NCI-H82 (cell line): ENCODE measurements around the gene WBP1.
"Not testable (repeated sequence)": the region's sequence is repeated elsewhere in the genome, so short reads cannot be mapped to it uniquely, and the experiment has no call there.

Experiments
- DNase-seq: peaks from one replicate; lab custom pipeline; 2025; lab: John Stamatoyannopoulos, UW

The WBP1 gene

DNA sequence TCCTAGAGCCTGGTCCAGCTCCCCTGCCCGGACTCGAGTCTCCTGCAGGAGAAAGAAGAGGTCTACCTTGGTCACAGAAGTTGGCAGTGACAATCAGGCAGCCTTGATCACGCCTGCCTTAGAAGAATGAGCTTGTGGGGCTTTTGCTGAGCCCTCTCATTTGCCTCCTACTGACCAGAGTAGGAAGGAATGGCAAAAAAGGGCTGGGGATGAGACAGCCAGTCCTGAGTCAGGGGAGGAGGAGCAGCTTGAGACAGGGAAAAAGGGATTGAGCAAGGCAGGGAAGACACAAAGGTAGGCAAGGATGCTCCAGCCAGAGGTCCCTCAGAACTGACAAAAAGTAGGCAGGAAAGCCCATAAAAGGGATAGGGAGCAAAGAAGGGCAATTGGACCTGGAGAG, 30.7 kb upstream of the WBP1 start:
- no peak for DNase-seq

DNA sequence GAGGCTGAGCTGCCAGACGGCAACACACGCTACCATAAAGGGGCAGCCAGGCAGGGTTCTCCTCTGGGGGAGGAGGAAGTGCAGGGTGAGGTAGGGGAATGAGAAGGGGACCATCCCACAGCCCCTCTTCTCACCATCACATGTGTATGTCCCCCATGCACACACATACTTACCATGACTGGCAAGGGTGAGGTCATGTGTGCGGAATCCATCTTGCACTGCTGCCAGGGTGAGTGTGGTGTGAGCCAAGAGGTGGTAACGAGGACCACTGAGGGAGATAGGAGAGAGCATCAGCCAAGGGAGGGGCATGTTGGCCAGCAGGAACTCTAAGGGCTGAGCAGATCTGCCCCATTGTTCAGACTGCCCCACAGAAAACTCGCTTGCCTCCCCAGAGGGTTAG, 29.6 kb upstream of the WBP1 start:
- DNase-seq: no peak

DNA sequence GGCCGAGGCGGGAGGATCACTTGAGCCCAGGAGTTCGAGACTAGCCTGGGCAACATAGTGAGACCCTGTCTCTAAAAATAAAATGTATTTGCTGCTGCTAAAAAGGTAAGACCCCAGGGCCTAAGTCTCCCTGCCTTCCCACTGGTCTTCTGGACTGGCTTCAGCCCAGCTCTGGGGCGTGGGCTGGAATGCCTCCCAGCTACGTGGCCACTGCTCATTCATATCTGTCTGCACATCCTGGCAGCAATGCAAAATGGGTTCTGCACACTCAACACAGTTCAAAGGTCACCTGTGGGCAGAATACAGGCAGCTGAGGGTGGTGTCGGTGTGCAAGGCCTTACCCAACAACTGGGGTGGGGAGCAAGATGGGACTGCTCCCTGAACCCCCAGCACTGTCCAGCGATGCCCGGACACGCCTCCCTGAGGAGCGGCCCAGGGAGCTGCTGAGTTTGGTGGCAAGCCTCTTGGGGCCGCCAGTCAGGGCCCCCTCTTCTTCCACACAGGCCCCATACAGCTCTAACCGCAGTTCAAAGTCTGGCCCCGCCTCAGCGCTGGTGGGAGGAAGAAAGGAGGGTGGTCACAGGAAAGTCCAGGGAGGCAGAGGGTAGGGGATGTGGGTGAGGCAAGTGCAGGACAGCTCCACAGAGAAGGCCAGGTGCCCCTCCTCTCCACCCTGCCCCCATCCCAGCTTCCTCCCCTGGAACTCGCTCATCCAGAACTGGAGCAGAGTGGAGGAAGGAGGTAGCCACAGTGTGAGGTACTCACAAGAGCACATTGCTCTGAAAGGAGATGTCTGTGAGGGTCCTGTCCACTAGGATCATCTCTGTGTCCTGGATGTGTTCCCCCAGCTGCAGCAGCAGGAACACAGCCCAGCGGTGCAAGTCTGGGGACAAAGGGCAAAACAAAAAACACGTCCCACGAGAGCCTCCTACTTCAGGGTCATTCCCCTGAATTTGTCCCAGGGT, 28.5 kb upstream of the WBP1 start:
- DNase-seq: no peak

DNA sequence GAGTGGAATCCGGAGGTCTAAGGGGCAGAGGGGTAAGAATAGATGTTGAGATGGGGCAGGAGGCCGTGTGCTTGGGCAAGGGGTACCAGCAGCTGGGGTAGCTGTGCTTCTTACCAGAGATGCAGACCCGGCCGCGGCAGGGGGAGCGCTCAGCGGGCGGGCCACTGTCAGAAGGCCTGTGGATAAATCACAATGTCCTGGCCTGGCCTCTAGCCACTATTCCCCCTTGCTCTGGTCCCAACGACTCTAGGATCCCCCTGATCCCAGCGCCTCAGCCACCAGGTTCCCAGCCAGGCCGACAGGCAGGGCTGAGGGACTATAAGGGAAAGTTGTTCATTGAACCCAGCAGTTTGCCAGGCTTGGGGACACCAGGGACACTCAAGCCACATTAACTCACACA, 27.7 kb upstream of the WBP1 start:
- DNase-seq: no peak

DNA sequence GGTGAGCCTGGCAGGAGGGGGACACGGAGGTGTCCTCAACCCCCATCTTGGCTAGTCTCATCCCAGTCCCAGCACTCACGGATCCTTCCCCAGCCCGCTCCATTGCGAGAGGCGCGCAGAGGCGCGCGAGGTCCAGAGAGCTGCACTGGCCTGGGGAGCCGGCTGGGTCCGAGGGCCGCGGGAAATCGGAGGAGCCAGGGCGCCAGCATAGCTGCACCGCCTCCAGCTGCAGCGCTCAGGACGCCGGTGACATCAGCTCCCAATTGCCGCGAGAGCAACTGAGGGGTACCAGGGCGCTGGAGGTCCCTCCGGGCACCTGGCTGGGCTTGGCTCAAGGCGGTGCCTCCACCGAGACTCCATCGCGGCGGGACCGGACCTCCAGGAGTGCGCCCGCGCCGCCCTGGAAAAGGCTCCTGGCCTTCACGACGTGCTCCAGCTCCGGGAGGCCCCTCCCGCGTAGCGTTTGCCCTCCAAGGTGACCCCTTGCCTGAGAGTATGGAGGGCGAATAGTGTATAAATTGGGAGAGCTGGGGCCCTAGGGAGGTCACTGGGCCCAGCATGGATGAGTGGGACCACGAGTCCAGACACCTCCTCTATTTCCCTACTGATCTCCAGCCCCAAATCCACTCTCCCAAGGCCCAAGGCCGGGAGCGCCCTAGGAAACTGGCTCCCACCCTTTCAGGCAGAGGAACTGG, 22.0 kb upstream of the WBP1 start:
- no peak for DNase-seq

DNA sequence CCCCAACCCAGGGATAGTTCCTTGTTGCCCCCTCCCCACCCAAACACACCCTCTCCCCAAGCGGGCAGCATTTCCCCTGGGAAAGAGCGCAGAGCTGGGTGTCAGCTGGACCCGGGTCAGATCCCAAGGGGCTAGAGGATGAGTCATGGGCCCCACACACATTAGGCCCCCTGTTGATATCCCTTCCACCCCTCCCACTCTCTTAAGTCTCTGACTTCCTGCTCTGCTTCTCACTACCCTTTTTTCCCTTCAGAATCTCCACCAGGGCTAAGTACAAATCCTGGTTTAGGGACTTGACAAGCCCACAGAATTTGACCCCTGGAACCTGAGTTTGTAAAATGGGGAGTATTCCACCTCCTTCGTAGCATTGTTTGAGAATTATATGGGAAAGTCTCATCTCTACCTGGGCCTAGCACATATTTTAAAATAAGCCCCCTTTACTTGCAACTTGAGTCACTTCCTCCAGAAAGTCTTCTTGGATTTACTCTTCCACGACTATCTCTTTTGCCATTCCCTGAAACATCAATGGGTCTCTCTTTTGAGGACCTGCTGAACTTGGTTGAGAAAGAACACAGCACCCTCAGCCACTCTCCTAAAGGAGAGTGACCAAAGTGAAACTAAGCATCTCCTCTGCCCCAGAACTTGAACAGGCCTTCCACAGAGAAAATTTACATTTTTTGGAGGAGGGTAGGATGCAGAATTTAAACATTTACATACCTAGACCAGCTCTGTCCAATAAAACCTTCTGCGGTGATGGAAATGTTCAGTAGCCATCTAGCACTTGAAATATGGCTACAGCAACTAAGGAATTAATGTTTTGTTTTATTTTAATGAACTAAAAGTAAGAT, 21.2 kb upstream of the WBP1 start:
- DNase-seq: no peak

DNA sequence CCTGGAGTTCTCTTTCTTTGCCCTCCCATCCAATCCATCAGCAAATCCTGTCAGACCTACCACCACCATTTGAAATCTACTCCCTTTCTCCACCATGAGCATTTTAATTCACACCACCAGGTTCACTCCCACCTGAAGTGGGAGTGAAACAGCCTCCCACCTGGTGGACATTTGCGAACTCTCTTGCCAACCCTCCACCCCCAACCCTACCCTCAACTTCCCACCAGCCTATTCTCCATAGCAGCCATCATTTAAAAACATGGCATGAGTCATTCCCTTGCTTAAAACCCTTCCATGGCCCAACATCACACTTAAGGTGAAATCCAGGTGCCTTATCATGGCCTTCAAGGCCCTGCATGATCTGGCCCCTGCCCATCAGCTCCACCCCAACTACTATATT, 20.0 kb upstream of the WBP1 start:
- no peak for DNase-seq

DNA sequence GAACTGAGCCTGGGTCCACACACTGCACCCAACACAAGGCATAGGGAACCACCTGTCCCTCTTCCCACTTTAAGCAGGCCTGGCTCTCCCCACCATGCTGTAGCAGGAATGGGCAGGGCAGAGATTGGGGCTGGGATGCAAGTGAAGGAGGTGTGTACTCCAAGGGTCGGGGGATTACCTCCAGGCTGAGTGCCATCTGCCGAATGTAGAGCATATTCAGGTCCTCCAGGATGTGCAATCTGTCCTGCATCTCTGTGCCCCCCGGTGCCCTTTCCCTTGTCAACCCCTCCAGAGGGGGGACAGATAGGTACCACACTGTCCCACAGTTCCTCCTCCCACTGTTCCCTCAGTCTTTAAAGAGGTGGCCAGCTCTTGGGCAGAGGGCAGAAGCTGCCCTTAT, 18.9 kb upstream of the WBP1 start:
- peak; percentile 93 for DNase-seq

DNA sequence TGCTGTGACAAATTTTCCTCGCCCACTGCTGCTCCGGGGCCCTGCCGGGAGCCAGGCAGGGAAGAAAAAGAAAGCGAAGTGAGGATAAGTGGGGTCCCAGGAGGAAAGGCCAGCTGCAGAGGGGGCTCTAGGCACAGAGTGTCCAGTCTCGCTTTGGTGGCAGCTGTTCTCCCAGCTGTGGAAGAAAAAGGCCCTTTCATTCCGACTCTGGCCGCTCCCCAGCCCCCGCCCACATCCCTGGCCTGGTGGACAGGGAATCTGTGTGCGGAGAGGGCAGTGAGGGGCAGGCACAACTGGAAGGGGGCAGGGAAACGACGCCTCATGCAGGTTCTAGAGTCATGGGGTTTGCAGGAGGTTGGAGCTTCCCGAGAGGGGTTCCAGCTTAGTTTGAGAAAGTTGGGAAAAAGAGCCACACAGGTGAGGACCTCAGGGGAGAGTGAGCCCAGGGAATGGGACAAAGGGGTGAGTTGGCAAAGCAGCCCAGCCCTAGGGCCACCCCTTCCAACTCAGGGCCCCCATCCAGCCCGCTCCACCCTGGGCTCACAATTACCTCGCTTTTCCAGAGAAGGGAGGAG, 18.3 kb upstream of the WBP1 start:
- DNase-seq: no peak

DNA sequence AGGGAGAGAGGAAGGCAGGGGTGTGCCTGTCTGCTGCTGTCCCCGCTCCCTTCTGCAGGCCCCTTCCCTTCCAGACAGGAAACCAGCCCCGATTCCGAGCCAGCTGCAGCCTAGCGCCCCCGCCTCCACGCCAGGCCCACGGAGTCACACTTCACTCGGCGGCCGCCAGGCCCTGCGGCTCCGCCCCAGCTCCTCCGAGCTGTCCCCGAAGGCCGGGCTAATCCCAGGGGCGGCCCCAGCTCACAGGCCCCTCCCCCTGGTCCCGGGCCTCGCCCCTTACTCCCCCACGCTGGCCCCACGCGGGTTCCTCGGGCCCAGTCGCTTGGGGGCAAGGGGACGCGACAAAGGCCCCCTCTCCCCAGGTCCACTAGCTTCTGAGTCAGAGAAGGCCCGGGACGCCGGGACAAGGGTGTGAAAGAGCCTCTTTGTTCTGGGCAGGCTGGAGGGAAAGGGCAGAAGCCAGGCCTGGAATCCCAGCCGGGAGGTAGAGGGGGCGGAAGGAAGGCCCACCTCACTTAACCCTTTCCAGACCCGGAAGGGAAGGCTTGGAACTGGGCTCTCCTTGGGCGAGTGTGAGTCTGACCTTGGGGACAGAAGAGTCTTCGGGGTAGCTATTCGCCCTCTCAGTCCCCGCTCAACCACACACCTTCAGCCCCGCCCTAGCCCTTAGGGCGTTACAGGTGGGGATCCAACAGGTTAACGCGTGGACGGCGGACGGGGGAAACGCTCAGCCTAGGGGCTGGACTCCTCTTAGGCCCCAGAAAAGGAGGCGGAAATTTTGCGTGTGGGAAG, 17.7 kb upstream of the WBP1 start:
- DNase-seq: peak; percentile 94

DNA sequence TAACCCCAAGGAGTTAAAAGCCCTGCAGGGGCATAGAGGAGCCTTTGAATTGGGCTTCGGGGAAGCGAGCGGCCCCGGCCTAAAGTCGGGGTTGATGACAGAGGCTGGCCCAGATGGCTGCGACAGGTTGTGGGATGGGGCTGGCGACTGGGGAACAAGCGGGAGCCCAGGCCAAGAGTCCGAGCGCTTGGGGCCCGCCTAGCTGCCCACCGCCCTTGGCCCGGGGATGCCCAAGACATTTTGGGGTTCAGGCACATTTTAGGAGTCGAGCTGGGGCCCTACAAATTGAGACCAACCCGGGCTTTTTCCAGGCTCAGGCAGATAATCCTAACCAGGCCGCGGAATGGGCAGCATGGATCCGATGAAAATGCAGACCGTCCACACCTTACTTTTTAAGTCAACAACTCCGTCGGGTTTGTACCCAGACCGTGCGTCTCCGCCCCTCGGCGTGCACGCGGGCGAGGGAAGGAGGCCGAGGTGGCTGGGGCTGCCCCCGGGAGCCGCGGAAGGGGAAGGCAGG, 17.0 kb upstream of the WBP1 start:
- no peak for DNase-seq

DNA sequence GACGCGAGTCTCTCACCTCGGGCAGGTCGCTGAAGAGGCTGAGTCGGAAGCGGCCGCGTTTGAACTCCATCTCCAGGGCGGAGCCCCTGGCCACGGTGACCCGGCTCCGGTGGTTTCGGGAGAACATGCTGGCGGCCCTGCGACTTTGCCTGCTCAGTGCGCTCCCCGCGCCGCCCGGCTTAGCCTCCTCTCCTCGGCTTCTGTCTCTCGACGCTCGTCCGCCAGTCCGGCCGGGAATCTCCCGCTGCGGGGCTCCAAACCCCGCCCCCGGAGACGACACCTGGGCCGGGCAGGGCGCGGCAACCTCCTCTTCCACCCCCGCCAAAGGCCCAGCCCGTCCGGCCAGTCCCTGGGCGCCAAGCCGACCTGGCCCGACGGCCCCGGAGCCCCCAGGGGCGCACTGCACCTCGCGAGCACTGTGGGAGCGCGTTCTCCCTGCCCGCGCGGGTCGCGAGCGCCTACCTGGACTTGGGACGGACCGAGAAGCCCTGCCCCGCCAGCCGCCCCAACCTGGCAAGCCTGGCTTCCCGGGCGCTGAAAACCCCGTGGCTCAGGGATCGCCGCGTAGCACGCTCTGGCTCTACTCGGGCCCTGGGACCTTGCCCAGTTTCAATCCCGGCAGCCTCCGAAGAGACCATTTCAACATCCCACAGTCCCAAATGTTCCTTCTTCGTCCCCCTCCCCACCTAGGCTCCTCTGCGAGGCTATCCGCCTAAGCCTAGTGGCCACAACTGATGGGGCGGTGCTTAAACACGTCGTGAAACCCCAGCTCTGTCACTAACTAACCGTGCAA, 16.4 kb upstream of the WBP1 start, which contains the start of gene RTKN:
Gene RTKN, minus strand, starts transcription at position 248 of the 793 bp plus-strand sequence. Its CDS starts 121 bp downstream, at position 127.
- DNase-seq: no peak

DNA sequence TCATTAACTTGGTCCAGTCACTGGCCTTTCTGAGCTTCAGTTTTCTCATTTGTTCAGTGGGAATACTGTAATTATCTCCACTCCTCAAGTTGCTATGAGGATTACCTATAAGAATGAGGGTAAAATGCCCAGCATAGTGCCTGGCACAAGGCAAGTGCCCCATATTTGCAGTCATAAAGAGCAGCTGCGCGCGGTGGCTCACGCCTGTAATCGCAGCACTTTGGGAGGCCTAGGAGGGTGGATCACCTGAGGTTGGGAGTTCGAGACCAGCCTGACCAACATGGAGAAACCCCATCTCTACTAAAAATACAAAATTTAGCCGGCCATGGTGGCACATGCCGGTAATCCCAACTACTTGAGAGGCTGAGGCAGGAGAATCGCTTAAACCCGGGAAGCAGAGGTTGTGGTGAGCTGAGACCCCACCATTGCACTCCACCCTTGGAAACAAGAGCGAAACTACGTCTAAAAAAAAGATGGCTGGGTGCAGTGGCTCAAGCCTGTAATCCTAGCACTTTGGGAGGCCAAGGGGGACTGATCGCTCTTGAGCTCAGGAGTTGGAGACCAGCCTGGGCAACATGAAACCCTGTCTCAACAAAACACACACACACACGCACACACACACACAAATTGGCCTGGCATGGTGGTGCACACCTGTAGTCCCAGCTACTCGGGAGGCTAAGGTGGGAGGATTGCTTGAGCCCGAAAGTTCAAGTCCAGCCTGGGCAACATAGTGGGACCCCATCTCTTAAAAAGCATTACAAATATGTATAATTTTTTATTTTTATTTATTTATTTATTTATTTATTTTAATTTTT, 15.5 kb upstream of the WBP1 start:
- DNase-seq: not testable (repeated sequence)

DNA sequence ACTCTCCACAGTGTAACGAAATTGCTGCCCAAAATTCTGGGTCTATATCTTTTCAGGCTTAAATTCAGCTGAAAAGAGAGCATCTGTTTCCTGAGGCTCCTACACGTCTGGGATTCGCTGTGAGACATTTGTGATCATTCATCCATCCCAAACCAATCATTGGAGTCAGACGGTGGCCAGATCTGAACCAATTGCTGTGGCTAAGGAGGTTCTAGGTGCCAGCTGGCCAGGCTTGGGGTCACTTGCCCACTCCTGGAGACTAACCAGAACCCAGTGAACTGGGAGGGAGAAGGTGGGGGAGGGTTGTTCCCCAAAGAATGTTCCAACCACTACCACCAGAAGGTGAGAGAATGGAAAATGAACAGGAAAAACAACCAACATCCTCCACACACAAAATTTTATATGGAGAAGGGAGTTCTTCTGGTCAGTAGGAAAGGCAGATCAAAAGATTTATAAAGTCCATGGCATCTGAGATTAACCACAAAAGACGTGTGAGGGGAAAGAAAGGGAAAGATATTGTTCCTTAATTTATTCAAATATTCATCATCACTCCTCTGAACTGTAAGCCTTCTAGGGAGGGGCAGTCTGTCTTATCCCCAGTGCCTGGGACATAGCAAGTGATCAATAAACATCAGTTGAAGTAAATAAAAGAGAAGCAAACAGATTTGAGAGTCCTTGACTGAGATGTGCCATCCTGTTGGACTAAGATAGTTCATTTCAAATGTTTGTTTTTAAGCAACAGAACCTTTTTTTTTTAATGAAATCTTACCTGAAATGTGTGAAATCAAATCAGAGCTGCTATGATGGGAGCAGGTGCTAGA, 13.5 kb upstream of the WBP1 start:
- DNase-seq: no peak

DNA sequence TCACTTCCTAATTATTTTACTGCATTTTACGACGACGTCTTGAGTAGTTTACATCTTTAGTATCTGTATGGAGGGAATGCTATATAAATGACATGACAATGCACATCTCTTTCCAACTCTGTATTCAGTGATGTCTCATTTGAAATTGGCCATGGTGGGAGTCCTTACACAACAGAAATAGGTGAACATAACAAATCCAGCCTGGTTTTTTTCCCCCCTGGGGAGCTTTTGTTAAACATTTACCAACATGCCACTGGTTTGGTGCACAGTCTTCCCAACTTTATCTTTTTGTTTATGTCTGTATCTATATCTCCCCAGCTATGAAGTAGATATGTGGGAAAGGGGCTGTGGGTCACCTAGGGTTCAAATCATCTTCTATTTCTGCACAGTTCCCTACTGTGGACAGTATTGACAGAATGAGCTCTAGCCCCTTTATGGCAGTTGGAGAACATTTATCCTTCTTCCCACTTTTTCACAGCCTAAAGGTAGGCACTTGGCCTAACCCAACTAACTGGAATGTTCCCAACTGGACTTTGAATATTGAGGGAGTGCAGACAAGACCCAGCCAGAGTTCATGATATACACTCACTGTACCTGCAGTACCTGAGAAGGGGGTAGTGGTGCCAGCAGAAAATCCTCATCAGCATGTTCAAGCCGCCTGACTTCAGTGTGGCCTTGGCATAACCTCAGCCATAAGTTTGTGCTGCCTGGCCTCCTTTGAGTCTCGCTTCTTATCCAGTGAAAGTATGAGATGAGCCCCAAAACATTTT, 10.8 kb upstream of the WBP1 start:
- DNase-seq: no peak

DNA sequence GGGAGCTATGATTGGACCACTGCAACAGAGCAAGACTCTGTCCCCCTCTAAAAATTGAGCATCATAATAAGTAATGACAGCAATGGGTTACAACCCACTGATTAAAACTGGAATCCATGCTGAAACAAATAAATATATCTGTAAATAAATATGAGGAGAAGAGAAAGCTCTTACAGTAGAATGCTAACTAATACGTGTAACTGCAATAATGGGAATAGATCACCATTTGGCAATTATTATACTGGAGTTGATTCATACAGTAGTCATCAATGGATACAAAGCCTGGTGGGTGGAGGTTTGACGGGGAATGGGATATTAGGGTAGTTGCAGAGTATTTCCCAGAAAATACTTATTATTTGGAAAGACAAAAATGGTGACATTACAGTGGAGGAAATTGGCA, 9.5 kb upstream of the WBP1 start:
- DNase-seq: no peak

DNA sequence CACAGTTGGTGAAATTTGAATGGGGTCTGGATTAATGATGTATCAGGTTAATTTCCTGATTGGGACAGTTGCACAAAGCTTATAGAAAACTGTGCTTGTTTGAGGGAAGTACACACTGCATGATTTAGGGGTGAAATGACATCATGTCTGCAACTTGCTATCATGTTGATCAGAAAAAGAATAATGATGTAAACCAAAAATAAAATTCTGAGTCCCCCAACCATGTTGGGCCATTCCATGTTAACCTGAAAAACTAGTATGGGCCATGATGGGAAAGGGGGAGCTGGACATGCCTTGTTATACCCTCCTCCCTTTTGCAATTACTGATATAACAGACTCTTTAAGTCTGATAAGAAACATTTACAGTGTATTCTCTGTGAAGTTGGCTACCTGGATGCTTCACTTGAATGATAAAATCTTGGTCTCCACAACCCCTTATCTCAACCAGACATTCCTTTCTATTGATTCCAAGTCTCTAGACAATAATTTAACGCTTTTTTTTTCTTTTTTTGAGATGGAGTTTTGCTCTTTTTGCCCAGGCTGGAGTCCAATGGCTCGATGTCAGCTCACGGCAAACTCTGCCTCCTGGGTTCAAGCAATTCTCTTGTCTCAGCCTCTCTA, 7.6 kb upstream of the WBP1 start:
- DNase-seq: no peak
